ENCODE measurements around the gene TNNT2. TPM values are rescaled to one million over a fixed set of nuclear protein-coding genes. Genes with fewer than 3 reads are reported as not detected.

Gene TNNT2
- total RNA-seq (2014; rRNA removed; shearing (Covaris generic)) = not detected in 2 replicates
- total RNA-seq (2022) = not detected in 2 replicates
- not detected for Bru-seq, nascent RNA
- not detected for BruChase-seq, experiment 1, labeled RNA remaining after a 6-hour chase
- BruChase-seq, experiment 2, labeled RNA remaining after a 2-hour chase = percentile 6 among the genes with signal in this experiment
- long read RNA-seq = 0 reads

DNA sequence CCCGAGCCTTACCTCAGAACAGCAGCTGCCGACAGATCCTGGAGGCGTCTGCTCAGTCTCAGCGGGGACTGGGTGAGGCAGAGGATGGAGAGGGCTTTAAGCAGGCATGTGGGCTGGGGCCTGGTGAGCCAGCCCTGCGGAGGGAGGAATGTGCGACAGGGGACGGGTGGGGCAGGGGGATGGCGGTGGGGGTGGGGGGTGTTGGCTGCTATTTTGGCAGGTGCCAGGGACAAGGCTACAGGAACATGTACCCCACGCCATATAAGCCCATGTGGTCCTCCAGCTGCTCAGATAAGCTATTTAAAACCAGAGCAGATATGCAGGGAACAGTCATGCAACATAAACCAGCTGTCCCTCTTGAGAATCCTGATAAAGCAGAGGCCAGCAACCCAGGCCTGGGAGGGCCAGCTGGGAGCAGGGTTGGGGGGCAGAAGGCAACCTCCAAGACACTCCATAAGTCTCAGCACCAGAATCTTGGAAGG, at the start of gene TNNT2:
TSS of gene TNNT2 (minus strand) at position 70 of the 482 bp plus-strand sequence. CDS start 4,426 bp downstream, outside the sequence.
- Histone ChIP-seq H3K27ac (ENCODE audit: low read depth, low read length, poor library complexity, severe bottlenecking) (no peak within 1 kb of the TSS), H3K4me1 (ENCODE audit: insufficient read depth, low read length, poor library complexity, severe bottlenecking) (no peaks in the 10 kb centered on the region), H3K9me3 (ENCODE audit: low read length) (no peaks in the 10 kb centered on the region), H3K79me2 (ENCODE audit: insufficient read depth, low read depth, low read length) (no peaks in the 10 kb centered on the region), H3K9me2 (ENCODE audit: insufficient read depth, low read length) (no peaks in the 10 kb centered on the region), H3K4me2 (ENCODE audit: low read length) (no peak within 1 kb of the TSS), H3K4me3 (ENCODE audit: low read depth, low read length, poor library complexity, severe bottlenecking) (no peak within 1 kb of the TSS), H2AFZ (ENCODE audit: low read length) (no peak within 1 kb of the TSS), H3K36me3 (ENCODE audit: insufficient read depth, low read length) (no peaks in the 10 kb centered on the region), H4K20me1 (ENCODE audit: insufficient read depth, low read length) (no peaks in the 10 kb centered on the region)
- TF ChIP-seq, protein P1, sequence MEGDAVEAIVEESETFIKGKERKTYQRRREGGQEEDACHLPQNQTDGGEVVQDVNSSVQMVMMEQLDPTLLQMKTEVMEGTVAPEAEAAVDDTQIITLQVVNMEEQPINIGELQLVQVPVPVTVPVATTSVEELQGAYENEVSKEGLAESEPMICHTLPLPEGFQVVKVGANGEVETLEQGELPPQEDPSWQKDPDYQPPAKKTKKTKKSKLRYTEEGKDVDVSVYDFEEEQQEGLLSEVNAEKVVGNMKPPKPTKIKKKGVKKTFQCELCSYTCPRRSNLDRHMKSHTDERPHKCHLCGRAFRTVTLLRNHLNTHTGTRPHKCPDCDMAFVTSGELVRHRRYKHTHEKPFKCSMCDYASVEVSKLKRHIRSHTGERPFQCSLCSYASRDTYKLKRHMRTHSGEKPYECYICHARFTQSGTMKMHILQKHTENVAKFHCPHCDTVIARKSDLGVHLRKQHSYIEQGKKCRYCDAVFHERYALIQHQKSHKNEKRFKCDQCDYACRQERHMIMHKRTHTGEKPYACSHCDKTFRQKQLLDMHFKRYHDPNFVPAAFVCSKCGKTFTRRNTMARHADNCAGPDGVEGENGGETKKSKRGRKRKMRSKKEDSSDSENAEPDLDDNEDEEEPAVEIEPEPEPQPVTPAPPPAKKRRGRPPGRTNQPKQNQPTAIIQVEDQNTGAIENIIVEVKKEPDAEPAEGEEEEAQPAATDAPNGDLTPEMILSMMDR (conservative IDR thresholded peaks at IDR 0.05; ENCODE audit: low read length) = no peak
- no peak for TF ChIP-seq EZH2phosphoT487 (IDR thresholded peaks at IDR 0.05; ENCODE audit: borderline replicate concordance, low read depth, low read length)
- POLR2A ChIA-PET = no interaction called here
- intact Hi-C loops (cut with micrococcal nuclease; ENCODE audit: unreplicated experiment) = no loop called here
- no peak for DNase-seq (ENCODE audit: low spot score)
- CTCF ChIA-PET (ENCODE audit: unreplicated experiment) = no interaction called here
- no TSS peak for BruUV-seq (replicated peaks)

DNA sequence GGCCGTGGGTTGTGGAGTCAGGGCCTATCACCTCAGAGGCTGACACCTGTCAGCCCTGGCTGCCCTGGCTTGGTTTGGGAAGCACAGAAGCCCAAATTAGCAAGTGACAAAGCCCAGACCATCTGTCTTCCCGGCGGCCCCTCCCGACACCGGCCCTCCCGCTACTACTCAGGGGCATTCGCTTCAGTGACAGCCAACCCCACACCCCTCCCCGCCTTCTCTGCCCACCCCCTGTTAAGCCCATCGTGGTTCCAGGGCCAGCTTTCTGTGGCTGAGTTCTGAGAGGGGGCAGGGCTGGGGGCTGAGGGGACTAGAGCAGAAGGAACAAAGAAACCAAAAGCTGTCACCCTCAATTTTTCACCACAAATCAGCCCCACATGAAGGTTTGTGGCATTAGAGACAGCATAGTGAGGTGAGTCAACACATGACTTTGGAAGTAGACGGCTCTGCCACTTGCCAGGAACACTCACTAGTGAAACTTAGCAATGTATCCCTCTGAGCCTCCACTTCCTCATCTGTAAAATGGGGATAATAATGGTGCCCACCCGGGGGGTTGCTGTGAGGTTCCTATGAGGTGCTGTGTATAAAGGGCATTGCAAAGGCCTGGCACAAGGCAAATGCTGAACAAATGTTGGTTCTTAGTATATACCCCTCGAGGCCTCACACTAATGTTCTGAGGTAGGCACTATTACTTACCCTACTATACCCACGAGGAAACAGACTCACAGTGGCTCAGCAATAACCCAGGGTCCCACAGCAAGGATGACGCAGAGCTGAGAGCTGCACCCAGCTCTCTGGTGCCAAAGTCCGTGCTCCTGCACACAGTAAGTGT, 49.2 kb upstream of the TNNT2 start:
- H3K4me2 ChIP-seq (ENCODE audit: low read length) = no peak overlapping the region

More for the DNA sequence above, 49.2 kb upstream of the TNNT2 start:
- intact Hi-C loops (cut with micrococcal nuclease; ENCODE audit: unreplicated experiment) = no loop called here
- Histone ChIP-seq H3K4me1 (ENCODE audit: insufficient read depth, low read length, poor library complexity, severe bottlenecking) (peaks cover 44% of the 10 kb centered on the region), H3K9me2 (ENCODE audit: insufficient read depth, low read length) (no peaks in the 10 kb centered on the region), H4K20me1 (ENCODE audit: insufficient read depth, low read length) (no peaks in the 10 kb centered on the region), H2AFZ (ENCODE audit: low read length) (no peak overlapping the region), H3K9me3 (ENCODE audit: low read length) (no peaks in the 10 kb centered on the region), H3K36me3 (ENCODE audit: insufficient read depth, low read length) (no peaks in the 10 kb centered on the region), H3K4me3 (ENCODE audit: low read depth, low read length, poor library complexity, severe bottlenecking) (no peak overlapping the region), H3K27ac (ENCODE audit: low read depth, low read length, poor library complexity, severe bottlenecking) (no peak overlapping the region), H3K79me2 (ENCODE audit: insufficient read depth, low read depth, low read length) (no peaks in the 10 kb centered on the region)
- CTCF ChIA-PET (ENCODE audit: unreplicated experiment) = no interaction called here
- TF ChIP-seq EZH2phosphoT487 (IDR thresholded peaks at IDR 0.05; ENCODE audit: borderline replicate concordance, low read depth, low read length) = no peak
- TF ChIP-seq, protein P1 (conservative IDR thresholded peaks at IDR 0.05; ENCODE audit: low read length) = no peak
- no peak for DNase-seq (ENCODE audit: low spot score)
- POLR2A ChIA-PET = interaction anchor here (0.5 to 0.6 kb wide), 3 partner anchors 12 to 124 kb away, joined by 3 to 4 read pairs (median 3); no protein-coding TSS in a partner anchor
- no TSS peak for BruUV-seq (replicated peaks)
